ENCODE results near the gene RPL13.

- TF ChIP-seq CTCF (IDR thresholded peaks at IDR 0.05) (no peak), POLR2A (IDR thresholded peaks at IDR 0.05) (no peak)
These were observed 22.2 kb upstream of the RPL13 start for GRCh38 chr16:89538286-89538685.

Measured in thyroid gland (tissue), 4 donors.